IPS DF 19.7 (cell line): Measurements from ENCODE around the gene RABGAP1L.
"Not testable (repeated sequence)": the region's sequence is repeated elsewhere in the genome, so short reads cannot be mapped to it uniquely, and the experiment has no call there.

Experiments
- DNase-seq: peaks from one replicate; pipeline ENCODE4 v3.0.0-alpha.2; 2013; ENCODE audit warnings: low read depth, low spot score

The RABGAP1L gene

GRCh38 chr1:174656409-174657059 lies 497.2 kb downstream of the RABGAP1L start:
- no peak for DNase-seq

GRCh38 chr1:174657411-174657810 lies 498.1 kb downstream of the RABGAP1L start:
- DNase-seq, result no peak

DNA sequence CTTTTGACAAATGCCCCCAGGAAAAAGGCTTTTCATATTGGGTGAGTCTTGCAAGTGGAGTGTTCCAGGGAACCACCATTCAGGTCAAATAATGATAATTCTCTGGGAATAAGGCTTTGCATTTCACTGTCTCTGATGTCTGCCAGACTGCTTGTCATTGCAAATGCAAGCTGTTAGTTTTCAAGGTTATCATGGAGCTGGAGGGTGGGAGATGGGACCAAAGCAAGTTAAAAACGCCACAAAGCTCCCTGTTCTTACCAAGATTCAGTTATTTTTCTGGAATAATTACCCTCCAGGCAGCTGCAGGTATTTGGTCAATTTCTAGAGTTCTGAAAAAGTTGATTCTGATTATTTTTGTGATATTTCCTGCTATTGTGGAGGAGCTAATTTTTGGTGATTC lies 498.6 kb downstream of the RABGAP1L start:
- DNase-seq, result no peak

DNA sequence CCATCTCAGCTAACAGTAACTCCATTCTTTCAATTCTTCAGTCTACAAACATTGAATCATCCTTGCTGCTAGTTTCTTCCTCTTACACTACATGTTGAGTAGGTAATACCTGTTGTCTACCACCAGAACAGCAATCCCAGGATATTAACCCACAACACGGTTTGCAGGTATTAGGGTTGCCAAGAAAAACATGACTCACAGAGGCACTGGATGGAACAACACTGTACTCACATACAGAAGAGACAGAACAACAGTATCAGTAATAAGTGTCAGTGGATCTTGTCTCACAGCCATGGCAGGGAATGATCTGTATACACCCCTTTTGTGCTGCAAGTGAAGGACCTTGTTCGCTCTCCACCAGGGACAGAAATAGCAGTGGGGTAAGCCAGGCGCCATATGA lies 500.5 kb downstream of the RABGAP1L start:
- no peak for DNase-seq

- DNase-seq, result no peak
Observed at GRCh38 chr1:174660476-174660875, 501.2 kb downstream of the RABGAP1L start.

DNA sequence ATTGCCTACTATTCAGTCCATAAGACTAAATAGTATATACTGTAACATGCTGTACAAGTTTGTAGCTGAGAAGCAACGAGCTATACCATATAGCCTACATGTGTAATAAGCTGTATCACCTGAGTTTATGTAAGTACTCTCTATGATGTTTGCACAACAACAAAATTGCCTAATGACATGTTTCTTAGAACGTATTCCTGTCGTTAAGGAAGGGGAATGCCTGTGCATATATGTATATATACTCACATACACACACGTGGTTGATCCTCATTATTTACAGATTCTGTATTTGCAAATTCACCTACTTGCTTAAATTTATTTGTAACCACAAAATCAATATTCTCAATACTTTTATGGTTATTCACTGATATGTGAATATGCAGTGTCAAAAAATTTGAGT lies 504.0 kb downstream of the RABGAP1L start:
- no peak for DNase-seq

GRCh38 chr1:174666248-174666647 lies 506.9 kb downstream of the RABGAP1L start:
- no peak for DNase-seq

GRCh38 chr1:174671826-174672225 lies 512.5 kb downstream of the RABGAP1L start:
- no peak for DNase-seq

DNA sequence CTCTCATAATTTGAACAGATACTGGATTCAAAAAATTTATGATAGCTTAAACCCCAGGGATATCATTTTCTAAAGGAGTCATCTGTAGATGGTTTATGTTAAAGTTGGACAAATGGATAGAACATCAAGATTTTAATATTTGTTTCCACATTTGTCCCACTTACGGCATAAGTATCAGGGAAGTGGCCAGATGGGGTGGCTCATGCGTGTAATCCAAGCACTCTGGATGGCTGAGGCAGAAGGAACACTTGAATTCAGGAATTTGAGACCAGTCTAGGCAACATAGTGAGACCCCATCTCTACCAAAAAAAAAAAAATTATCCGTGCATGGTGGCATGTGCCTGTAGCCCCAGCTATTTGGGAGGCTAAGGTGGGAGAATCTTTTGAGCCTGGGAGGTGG lies 517.5 kb downstream of the RABGAP1L start:
- no peak for DNase-seq

GRCh38 chr1:174678657-174679056 lies 519.3 kb downstream of the RABGAP1L start:
- no peak for DNase-seq

DNA sequence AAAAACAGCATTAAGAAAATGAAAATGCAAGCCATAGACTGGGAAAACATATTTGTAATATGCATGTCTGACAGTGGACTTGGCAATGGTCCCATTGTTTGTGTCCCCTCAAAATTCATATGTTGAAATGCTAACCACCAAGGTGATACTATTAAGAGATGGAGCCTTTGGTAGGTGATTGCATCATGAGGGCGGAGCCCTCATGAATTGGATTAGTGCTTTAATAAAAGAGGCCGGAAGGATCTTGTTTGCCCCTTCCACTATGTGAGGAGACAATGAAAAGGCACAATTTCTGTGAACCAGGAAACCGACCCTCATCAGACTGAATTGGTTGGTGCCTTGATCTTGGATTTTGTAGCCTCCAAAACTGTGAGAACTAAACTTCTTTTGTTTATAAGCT lies 520.8 kb downstream of the RABGAP1L start:
- no peak for DNase-seq

DNA sequence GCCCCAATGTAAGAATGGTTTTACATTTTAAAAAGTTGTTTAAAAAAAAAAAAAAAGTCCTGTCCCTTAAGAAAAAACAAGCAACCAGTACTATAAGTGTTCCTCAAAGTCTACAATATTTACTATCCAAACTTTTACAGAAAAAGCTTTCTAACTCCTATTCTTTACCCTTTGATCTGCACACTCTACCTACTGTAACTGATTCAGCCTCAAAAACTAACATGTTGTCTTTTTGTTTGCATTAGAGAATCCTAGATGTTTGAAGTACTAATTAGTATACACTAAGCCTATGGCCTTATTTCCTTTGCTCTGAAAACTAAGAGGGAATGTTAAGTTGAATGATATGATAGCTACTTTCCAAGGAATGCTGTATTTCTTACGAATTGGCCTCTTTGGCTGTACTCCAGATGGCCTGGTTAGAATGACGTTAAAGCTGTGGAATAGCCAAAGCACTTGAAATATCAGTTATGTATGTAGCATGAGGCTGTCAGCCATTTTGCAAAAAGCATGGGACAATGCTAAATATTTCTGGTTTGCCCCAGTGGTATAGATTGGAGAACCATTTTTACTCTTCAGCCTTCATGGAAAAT lies 523.2 kb downstream of the RABGAP1L start:
- DNase-seq, result no peak

DNA sequence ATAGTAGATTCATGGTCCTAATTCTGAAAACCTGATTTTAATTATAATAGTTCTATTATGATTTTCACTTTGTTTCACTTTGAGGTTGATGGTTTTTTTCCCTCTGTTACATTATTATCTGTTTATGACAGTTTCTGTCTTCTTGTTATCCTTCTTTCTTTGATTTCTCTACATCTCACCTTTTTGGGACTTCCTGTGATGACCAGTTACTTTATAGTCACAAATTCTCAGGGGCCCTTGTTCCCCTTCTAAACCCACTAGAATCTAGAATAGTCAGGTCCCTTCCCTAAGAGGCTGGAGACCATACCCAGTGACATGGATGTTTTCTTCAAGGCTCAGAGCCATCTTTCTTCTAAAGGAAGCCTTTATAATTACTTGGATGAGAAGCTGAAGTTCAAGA lies 526.9 kb downstream of the RABGAP1L start:
- DNase-seq, result no peak

GRCh38 chr1:174689524-174689923 lies 530.2 kb downstream of the RABGAP1L start:
- no peak for DNase-seq

DNA sequence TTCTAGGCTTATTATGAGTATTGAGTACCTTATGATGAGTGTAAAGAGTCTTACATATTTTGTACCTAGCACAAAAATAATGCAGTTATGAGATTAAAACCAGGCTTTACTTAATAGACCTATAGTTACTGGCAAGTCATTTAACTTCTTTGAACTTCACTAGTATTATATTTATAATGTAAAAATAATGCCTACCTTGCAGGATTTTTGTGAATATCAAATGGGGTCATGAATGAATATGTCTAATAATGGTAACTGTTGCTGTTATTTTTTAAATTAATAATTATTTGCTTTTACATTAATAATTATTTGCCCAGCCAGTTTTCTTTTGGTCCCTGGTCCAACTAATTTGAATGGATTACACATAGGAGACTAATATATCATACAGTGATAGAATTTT lies 530.9 kb downstream of the RABGAP1L start:
- DNase-seq, result no peak

DNA sequence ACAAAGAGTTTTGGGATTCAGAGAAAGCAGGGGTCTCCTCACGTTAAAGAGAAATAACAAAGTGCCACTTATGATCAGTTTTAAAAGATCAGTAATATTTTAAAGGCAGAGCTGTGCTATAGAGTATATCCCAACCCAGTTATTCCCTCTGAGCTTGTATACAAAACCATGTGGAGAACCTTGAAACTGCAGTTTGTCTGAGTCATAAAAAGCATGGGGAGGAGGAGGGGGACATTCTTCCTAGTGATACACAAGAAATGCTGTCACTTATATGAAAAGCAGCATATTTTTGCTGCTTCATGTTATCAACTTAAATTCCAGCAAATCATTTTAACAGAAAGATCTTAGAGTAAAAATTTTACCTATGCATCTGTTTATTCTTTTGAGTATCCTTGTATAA lies 533.0 kb downstream of the RABGAP1L start:
- no peak for DNase-seq

- no peak for DNase-seq
Observed at GRCh38 chr1:174693085-174693484, 533.8 kb downstream of the RABGAP1L start.

- not testable (repeated sequence) for DNase-seq
Observed at GRCh38 chr1:174693539-174693938, 534.2 kb downstream of the RABGAP1L start.

- no peak for DNase-seq
Observed at GRCh38 chr1:174696026-174696821, 536.9 kb downstream of the RABGAP1L start.

DNA sequence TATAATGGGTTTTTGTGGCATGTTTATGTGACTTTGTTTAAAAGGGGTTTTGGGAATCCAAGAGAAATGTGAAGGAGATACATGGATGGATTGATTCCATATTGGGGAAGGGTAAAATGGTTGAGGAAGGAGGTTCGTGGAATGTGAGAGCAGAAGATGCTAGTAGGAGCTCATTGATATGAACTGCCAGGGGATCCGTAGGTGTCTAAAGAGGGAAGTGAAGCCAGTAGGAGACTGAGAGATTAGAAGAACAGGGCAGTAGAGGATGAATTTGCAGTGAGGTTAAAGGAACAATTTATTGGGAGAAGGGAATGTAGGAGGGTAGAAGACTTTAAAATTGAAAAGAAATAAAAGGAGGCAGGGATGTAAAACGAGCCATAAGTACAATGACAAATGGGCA lies 541.0 kb downstream of the RABGAP1L start:
- no peak for DNase-seq

DNA sequence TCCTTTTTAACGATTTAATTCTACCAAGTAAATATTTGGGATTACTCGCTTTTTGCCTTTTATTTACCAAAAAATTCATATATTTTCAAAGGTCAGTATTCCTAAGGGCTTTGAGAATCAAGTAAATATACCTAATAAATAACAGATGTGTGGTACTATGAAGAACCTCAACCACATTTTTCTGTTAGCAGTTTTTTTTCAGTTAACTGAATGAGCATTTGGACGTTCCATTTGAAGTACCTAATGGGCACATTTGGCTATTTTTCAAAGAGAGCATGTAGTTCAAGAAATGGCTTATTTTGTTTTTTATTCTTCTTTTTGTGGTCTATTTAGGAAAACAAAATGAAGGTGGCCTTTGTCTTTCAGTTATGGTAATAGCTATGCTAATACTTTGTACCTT lies 541.5 kb downstream of the RABGAP1L start:
- DNase-seq, result no peak

DNA sequence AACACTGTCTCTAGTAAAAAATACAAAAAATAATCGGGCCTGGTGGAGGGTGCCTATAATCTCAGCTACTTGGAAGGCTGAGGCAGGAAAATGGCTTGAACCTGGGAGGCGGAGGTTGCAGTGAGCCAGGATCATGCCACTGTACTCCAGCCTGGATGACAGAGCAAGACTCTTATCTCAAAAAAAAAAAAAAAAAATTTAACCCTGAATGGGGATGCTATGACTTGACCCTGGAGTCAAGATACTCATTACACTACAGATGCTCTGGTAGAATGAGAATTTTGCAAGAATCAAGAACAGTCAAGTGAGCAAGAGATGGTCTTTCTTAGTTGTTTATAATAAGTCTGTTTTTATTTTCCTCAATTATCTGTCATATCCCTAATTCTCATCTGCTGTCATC lies 542.2 kb downstream of the RABGAP1L start:
- DNase-seq, result no peak

GRCh38 chr1:174702011-174702410 lies 542.7 kb downstream of the RABGAP1L start:
- no peak for DNase-seq
